ENCODE measurements around the gene PBX1. TPM values are rescaled to one million over a fixed set of nuclear protein-coding genes. Genes with fewer than 3 reads are reported as not detected.

The PBX1 gene
- total and polyA plus RNA-seq, 4 donors = 81.7 to 118 (median 98.2) TPM

DNA sequence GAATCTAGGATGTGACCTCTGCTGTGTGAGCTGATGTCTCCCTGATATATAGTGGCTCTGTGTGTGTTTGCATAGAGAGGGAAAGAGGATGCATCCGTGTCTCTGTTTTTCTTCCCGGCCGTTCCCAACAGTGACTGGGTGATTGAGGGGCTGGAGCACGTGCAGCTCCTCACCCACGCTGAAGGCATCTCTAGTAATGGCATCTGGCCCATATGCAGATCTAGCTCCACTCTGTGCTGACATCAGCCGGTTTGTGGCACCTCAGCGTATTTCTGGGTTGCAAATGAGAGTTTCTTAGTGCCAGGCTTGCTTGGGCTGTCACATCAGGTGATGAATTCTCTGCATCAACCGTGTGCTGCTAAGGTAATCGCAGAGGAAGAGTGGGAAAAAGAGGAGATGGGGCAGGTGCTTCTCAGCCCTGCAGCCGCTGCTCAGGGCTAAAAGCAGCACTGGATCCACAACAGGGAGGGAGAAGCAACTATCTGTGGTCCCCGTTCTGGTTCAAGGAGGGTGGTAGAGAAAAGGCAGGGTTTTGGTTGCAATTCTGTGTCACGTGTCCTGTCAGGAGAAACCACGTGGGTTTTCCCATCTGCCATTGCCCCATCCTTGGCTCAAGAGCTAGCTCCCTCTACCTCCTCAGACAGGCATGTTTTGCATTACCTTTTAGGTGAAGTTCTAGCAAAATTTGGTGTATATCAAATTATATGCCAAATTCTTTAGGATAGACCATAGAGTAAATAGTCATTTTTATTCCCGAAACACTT is 282.9 kb downstream of the PBX1 start:
- DNase-seq (ENCODE audit: low read depth in 4 of 6, low spot score in 6 of 6) = peak in 2 of 6 donors; percentile 67 to 78
- H3K9me3 ChIP-seq (ENCODE audit: control insufficient read depth, insufficient read depth, low read length) = no peaks in the 10 kb centered on the region
- peaks cover 5% of the 10 kb centered on the region for H3K36me3 ChIP-seq (ENCODE audit: control insufficient read depth, insufficient read depth, low read length)
- H3K27ac ChIP-seq (ENCODE audit: low read depth, low read length) = no peak overlapping the region
- WGBS (ENCODE audit: insufficient coverage) = 41% methylated on average over 8 of the region's 14 CpGs
- no peak overlapping the region for H3K4me3 ChIP-seq (ENCODE audit: low read depth, low read length)
- peaks cover 6% of the 10 kb centered on the region for H3K4me1 ChIP-seq (ENCODE audit: control insufficient read depth, insufficient read depth, low read length)
- H3K27me3 ChIP-seq (ENCODE audit: control insufficient read depth, insufficient read depth, low read length) = no peaks in the 10 kb centered on the region

- H3K27me3 ChIP-seq (ENCODE audit: control insufficient read depth, insufficient read depth, low read length) = no peaks in the 10 kb centered on the region
- no peak overlapping the region for H3K4me3 ChIP-seq (ENCODE audit: low read depth, low read length)
- DNase-seq (ENCODE audit: low read depth in 4 of 6, low spot score in 6 of 6) = peak in 1 of 6 donors; percentile 73
- no peaks in the 10 kb centered on the region for H3K9me3 ChIP-seq (ENCODE audit: control insufficient read depth, insufficient read depth, low read length)
- H3K27ac ChIP-seq (ENCODE audit: low read depth, low read length) = no peak overlapping the region
- peaks cover 6% of the 10 kb centered on the region for H3K4me1 ChIP-seq (ENCODE audit: control insufficient read depth, insufficient read depth, low read length)
- WGBS (ENCODE audit: insufficient coverage) = 20% methylated on average over 1 of the region's 10 CpGs
- H3K36me3 ChIP-seq (ENCODE audit: control insufficient read depth, insufficient read depth, low read length) = peaks cover 11% of the 10 kb centered on the region
These were observed 283.9 kb downstream of the PBX1 start for GRCh38 chr1:164842870-164843269.

DNA sequence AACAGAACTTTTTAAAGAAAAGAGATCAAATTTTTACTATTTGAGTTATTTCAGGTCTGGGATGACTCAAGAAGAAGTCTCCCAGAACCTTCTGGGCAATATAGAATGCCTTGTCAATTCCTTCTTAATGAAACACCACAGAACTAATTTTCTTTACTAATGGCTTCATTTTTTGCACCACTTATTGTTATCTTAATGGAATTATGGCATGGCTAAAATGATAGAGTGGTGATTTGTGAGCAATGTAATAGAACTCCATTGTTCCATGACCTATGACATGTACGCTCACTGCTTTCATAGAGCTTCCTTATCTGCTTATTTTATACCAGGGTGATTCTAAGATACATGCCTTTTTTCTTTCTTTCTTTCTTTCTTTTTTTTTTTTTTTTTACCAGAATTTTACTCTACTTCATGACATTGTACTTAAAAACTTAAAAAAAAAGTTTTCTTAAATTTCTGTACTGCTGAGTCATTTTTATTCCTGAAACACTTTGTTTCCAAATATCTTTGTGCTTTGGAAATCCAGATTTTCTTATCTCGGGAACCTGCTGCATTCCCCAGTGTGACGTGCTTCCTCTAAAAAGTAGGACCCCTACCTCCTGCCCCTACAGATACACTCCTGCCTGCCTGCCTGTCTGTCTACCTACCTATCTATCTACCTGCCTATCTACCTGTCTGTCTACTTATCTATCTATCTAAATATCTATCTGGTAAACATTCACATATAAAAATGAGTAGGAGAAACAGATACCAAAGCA is 284.9 kb downstream of the PBX1 start:
- Histone ChIP-seq H3K36me3 (ENCODE audit: control insufficient read depth, insufficient read depth, low read length) (peaks cover 12% of the 10 kb centered on the region), H3K9me3 (ENCODE audit: control insufficient read depth, insufficient read depth, low read length) (no peaks in the 10 kb centered on the region), H3K4me3 (ENCODE audit: low read depth, low read length) (no peak overlapping the region), H3K27ac (ENCODE audit: low read depth, low read length) (no peak overlapping the region), H3K4me1 (ENCODE audit: control insufficient read depth, insufficient read depth, low read length) (peaks cover 6% of the 10 kb centered on the region), H3K27me3 (ENCODE audit: control insufficient read depth, insufficient read depth, low read length) (no peaks in the 10 kb centered on the region)
- 100% methylated on average over 2 of the region's 3 CpGs for WGBS (ENCODE audit: insufficient coverage)
- DNase-seq (ENCODE audit: low read depth in 4 of 6, low spot score in 6 of 6) = no peak

DNA sequence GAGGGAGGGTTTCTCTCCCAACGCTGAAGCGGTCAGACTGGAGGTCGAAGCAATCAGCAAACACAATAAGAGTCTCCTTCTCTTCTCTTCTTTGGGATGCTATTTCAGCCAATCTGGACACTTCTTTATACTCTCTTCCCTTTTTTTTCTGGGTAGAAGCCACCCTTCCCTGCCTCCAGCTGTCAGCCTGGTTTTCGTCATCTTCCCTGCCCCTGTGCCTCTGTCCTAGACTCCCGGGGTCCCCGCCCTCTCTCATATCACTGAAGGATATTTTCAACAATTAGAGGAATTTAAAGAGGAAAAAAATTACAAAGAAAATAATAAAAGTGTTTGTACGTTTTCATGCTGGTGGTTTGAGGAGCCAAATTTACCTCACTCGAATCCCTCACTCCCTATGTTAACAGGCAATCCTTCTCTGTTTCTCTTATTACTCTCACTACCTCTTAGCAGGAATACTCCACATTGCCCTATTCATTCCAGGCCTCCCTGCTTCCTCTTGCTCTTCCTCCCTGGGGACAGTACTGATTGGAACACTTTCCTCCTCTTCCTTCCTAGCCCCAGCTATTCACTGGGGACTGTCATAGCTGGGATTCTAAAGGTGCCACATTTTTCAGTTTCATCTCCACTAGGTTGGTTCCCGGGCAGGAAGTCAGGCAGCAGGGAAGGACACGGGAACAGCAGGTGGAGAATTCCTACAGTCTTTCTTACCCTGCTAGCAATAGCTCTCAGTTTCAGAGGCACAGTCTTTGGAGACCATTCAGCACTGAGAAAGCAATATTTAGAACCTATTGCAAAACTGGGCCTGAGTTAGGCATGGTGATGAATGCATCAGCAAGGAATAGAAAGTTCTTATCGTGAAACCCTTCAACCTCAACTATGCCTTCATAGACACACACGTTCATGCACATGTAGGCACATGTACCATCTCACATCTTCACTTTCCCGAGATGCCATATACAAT is 288.0 kb downstream of the PBX1 start:
- no peaks in the 10 kb centered on the region for H3K27me3 ChIP-seq (ENCODE audit: control insufficient read depth, insufficient read depth, low read length)
- H3K4me1 ChIP-seq (ENCODE audit: control insufficient read depth, insufficient read depth, low read length) = peaks cover under 1% of the 10 kb centered on the region
- H3K27ac ChIP-seq (ENCODE audit: low read depth, low read length) = no peak overlapping the region
- 91% methylated on average over 6 of the region's 13 CpGs for WGBS (ENCODE audit: insufficient coverage)
- H3K36me3 ChIP-seq (ENCODE audit: control insufficient read depth, insufficient read depth, low read length) = peaks cover 15% of the 10 kb centered on the region
- no peaks in the 10 kb centered on the region for H3K9me3 ChIP-seq (ENCODE audit: control insufficient read depth, insufficient read depth, low read length)
- H3K4me3 ChIP-seq (ENCODE audit: low read depth, low read length) = no peak overlapping the region
- DNase-seq (ENCODE audit: low read depth in 4 of 6, low spot score in 6 of 6) = no peak

- Histone ChIP-seq H3K36me3 (ENCODE audit: control insufficient read depth, insufficient read depth, low read length) (peaks cover 3% of the 10 kb centered on the region), H3K27ac (ENCODE audit: low read depth, low read length) (no peak overlapping the region), H3K27me3 (ENCODE audit: control insufficient read depth, insufficient read depth, low read length) (no peaks in the 10 kb centered on the region), H3K9me3 (ENCODE audit: control insufficient read depth, insufficient read depth, low read length) (no peaks in the 10 kb centered on the region), H3K4me3 (ENCODE audit: low read depth, low read length) (no peak overlapping the region), H3K4me1 (ENCODE audit: control insufficient read depth, insufficient read depth, low read length) (no peaks in the 10 kb centered on the region)
- DNase-seq (ENCODE audit: low read depth in 4 of 6, low spot score in 6 of 6) = no peak
- WGBS (ENCODE audit: insufficient coverage) = no CpG with 5 or more reads among the region's 2 CpGs
These were observed 294.2 kb downstream of the PBX1 start for GRCh38 chr1:164853146-164853545.

DNA sequence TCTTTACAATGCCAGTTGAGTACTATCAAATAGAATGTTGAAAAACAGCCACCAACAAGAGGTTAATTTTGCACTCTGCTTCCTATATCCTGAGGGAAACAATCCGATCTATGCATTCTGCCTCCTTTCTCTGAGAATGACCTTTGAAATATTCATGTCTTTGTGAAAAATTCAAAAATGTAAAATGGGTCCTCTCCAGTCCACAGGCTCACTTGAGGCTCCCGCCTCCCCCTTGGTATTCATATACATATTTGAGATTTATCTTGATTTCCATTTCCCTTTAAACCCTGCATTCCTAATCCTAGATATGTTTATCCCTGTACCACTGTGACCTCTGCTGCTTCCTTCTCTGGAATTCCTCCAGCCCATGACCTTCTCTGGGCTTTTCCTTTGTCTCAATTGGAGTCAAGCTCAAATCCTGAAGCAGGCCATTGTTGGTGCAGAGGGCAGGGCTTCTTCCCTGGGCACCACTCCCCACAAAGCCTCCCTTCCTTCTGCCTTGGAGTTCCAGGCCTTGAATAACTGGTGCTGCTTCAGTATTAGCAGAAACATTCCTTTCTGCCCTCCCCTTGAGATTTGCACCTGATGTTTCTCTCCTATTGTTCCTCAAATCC is 296.8 kb downstream of the PBX1 start:
- DNase-seq (ENCODE audit: low read depth in 4 of 6, low spot score in 6 of 6) = no peak
- Histone ChIP-seq H3K36me3 (ENCODE audit: control insufficient read depth, insufficient read depth, low read length) (no peaks in the 10 kb centered on the region), H3K4me1 (ENCODE audit: control insufficient read depth, insufficient read depth, low read length) (no peaks in the 10 kb centered on the region), H3K27ac (ENCODE audit: low read depth, low read length) (no peak overlapping the region), H3K27me3 (ENCODE audit: control insufficient read depth, insufficient read depth, low read length) (no peaks in the 10 kb centered on the region), H3K4me3 (ENCODE audit: low read depth, low read length) (no peak overlapping the region), H3K9me3 (ENCODE audit: control insufficient read depth, insufficient read depth, low read length) (no peaks in the 10 kb centered on the region)
- WGBS (ENCODE audit: insufficient coverage) = 40% methylated on average over 1 of the region's 2 CpGs

GRCh38 chr1:164856381-164856780 is 297.4 kb downstream of the PBX1 start:
- no peak overlapping the region for H3K27ac ChIP-seq (ENCODE audit: low read depth, low read length)
- no peaks in the 10 kb centered on the region for H3K36me3 ChIP-seq (ENCODE audit: control insufficient read depth, insufficient read depth, low read length)
- no peaks in the 10 kb centered on the region for H3K27me3 ChIP-seq (ENCODE audit: control insufficient read depth, insufficient read depth, low read length)
- H3K9me3 ChIP-seq (ENCODE audit: control insufficient read depth, insufficient read depth, low read length) = no peaks in the 10 kb centered on the region
- no peak for DNase-seq (ENCODE audit: low read depth in 4 of 6, low spot score in 6 of 6)
- no peaks in the 10 kb centered on the region for H3K4me1 ChIP-seq (ENCODE audit: control insufficient read depth, insufficient read depth, low read length)
- 100% methylated on average over 1 of the region's 2 CpGs for WGBS (ENCODE audit: insufficient coverage)
- no peak overlapping the region for H3K4me3 ChIP-seq (ENCODE audit: low read depth, low read length)

DNA sequence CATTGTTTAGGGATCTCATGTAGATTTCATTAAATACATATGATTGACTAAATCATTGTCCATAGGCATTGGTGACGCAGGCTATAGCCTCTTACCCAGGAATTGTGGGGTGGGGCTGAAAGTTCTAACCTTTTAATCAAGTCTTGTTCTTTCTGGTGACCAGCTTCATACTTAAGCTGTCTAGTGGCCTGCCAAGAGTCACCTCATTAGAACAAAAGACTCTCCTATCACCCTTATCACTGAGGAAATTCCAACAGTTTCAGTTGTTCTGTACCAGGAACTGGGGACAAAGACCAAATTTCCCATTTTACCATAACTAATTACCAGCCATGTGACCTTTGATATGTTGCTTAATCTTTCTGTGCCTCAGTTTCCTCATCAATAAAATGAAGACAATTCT is 298.5 kb downstream of the PBX1 start:
- Histone ChIP-seq H3K9me3 (ENCODE audit: control insufficient read depth, insufficient read depth, low read length) (no peaks in the 10 kb centered on the region), H3K4me1 (ENCODE audit: control insufficient read depth, insufficient read depth, low read length) (no peaks in the 10 kb centered on the region), H3K36me3 (ENCODE audit: control insufficient read depth, insufficient read depth, low read length) (no peaks in the 10 kb centered on the region), H3K27me3 (ENCODE audit: control insufficient read depth, insufficient read depth, low read length) (no peaks in the 10 kb centered on the region), H3K4me3 (ENCODE audit: low read depth, low read length) (no peak overlapping the region), H3K27ac (ENCODE audit: low read depth, low read length) (no peak overlapping the region)
- WGBS (ENCODE audit: insufficient coverage) = no CpG with 5 or more reads among the region's 1 CpG
- DNase-seq (ENCODE audit: low read depth in 4 of 6, low spot score in 6 of 6) = no peak

DNA sequence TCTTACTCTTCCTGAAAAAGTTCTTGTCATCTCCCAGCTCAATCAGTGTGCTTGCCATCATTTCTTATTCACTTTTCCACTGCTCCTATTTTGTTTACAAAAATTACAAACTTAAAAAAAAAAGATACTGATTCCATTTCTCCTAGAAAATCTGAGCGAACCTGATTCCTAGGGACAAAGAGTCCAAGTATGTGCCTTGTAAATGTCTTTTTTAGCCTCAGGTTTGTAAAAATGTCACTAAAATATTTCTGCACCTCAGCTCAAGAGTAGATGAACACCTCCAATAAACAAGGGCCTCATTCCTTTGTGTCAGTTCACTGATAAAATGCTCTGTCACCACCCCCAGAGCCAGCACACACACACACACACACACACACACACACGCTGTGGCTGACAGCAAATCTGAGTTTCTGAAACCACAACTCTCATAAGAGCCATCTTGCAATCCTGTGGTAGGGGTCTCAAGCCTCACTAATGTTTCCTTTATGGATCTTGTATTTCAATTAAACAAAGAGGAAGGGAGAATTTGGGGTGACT is 299.2 kb downstream of the PBX1 start:
- no peak overlapping the region for H3K4me3 ChIP-seq (ENCODE audit: low read depth, low read length)
- no peaks in the 10 kb centered on the region for H3K27me3 ChIP-seq (ENCODE audit: control insufficient read depth, insufficient read depth, low read length)
- H3K4me1 ChIP-seq (ENCODE audit: control insufficient read depth, insufficient read depth, low read length) = no peaks in the 10 kb centered on the region
- H3K36me3 ChIP-seq (ENCODE audit: control insufficient read depth, insufficient read depth, low read length) = no peaks in the 10 kb centered on the region
- no peak overlapping the region for H3K27ac ChIP-seq (ENCODE audit: low read depth, low read length)
- no peak for DNase-seq (ENCODE audit: low read depth in 4 of 6, low spot score in 6 of 6)
- WGBS (ENCODE audit: insufficient coverage) = 80% methylated on average over 1 of the region's 2 CpGs
- no peaks in the 10 kb centered on the region for H3K9me3 ChIP-seq (ENCODE audit: control insufficient read depth, insufficient read depth, low read length)

All from spinal cord (tissue), 10 donors.